Measurements from ENCODE around the gene SF3B2.
"Not testable (repeated sequence)": the region's sequence is repeated elsewhere in the genome, so short reads cannot be mapped to it uniquely, and the experiment has no call there.

Gene SF3B2

GRCh38 chr11:66112601-66113499, 60.7 kb downstream of the SF3B2 start:
- TF ChIP-seq CTCF (IDR thresholded peaks at IDR 0.05; ENCODE audit: low read depth, low read length) (no peak), EZH2phosphoT487 (IDR thresholded peaks at IDR 0.05; ENCODE audit: low read depth) (no peak)
- Histone ChIP-seq H3K27ac (ENCODE audit: low read length) (peak overlapping the region; percentile 89), H3K4me1 (ENCODE audit: low read length) (peaks cover 61% of the 10 kb centered on the region), H3K4me2 (ENCODE audit: low read length) (peak overlapping the region; percentile 81), H3K79me2 (ENCODE audit: low read length) (no peaks in the 10 kb centered on the region), H3K36me3 (replicated peaks; ENCODE audit: low read depth, low read length) (no peaks in the 10 kb centered on the region), H3K9ac (ENCODE audit: low read length) (peak overlapping the region; percentile 41), H2AFZ (ENCODE audit: low read depth, low read length) (no peak overlapping the region), H4K20me1 (ENCODE audit: insufficient read depth, low read length) (no peaks in the 10 kb centered on the region), H3K27me3 (ENCODE audit: low read depth, low read length) (no peaks in the 10 kb centered on the region), H3K9me3 (ENCODE audit: insufficient read depth, low read length) (no peaks in the 10 kb centered on the region), H3K4me3 (ENCODE audit: low read length) (peak overlapping the region; percentile 59)

- Histone ChIP-seq H3K4me1 (ENCODE audit: low read length) (peaks cover 61% of the 10 kb centered on the region), H3K9ac (ENCODE audit: low read length) (peak overlapping the region; percentile 52), H3K27ac (ENCODE audit: low read length) (peak overlapping the region; percentile 89), H3K4me2 (ENCODE audit: low read length) (peak overlapping the region; percentile 81), H3K4me3 (ENCODE audit: low read length) (peak overlapping the region; percentile 65)
- H3K27me3 ChIP-seq (ENCODE audit: low read depth, low read length); H4K20me1 ChIP-seq (ENCODE audit: insufficient read depth, low read length); H3K9me3 ChIP-seq (ENCODE audit: insufficient read depth, low read length); H3K79me2 ChIP-seq (ENCODE audit: low read length); H2AFZ ChIP-seq (ENCODE audit: low read depth, low read length); H3K36me3 ChIP-seq (replicated peaks; ENCODE audit: low read depth, low read length): not testable (repeated sequence)
Observed at GRCh38 chr11:66114957-66115356, 62.8 kb downstream of the SF3B2 start.

GRCh38 chr11:66115638-66116301, 63.6 kb downstream of the SF3B2 start:
- Histone ChIP-seq H2AFZ (ENCODE audit: low read depth, low read length) (peak overlapping the region; percentile 2; the same call in 1 of the 2 replicates), H3K9ac (ENCODE audit: low read length) (peak overlapping the region; percentile 52), H3K27me3 (ENCODE audit: low read depth, low read length) (no peaks in the 10 kb centered on the region), H3K36me3 (replicated peaks; ENCODE audit: low read depth, low read length) (no peaks in the 10 kb centered on the region), H3K4me2 (ENCODE audit: low read length) (peak overlapping the region; percentile 81), H4K20me1 (ENCODE audit: insufficient read depth, low read length) (no peaks in the 10 kb centered on the region), H3K9me3 (ENCODE audit: insufficient read depth, low read length) (no peaks in the 10 kb centered on the region), H3K27ac (ENCODE audit: low read length) (peak overlapping the region; percentile 89), H3K79me2 (ENCODE audit: low read length) (no peaks in the 10 kb centered on the region), H3K4me3 (ENCODE audit: low read length) (peak overlapping the region; percentile 65), H3K4me1 (ENCODE audit: low read length) (peaks cover 61% of the 10 kb centered on the region)
- TF ChIP-seq EZH2phosphoT487 (IDR thresholded peaks at IDR 0.05; ENCODE audit: low read depth) (no peak), CTCF (IDR thresholded peaks at IDR 0.05; ENCODE audit: low read depth, low read length) (no peak)

GRCh38 chr11:66116576-66117361, 64.6 kb downstream of the SF3B2 start:
- Histone ChIP-seq H4K20me1 (ENCODE audit: insufficient read depth, low read length) (no peaks in the 10 kb centered on the region), H3K9me3 (ENCODE audit: insufficient read depth, low read length) (no peaks in the 10 kb centered on the region), H3K27ac (ENCODE audit: low read length) (peak overlapping the region; percentile 89), H3K9ac (ENCODE audit: low read length) (peak overlapping the region; percentile 52), H3K4me2 (ENCODE audit: low read length) (peak overlapping the region; percentile 81), H3K4me3 (ENCODE audit: low read length) (peak overlapping the region; percentile 65), H3K27me3 (ENCODE audit: low read depth, low read length) (no peaks in the 10 kb centered on the region), H3K79me2 (ENCODE audit: low read length) (no peaks in the 10 kb centered on the region), H2AFZ (ENCODE audit: low read depth, low read length) (no peak overlapping the region), H3K36me3 (replicated peaks; ENCODE audit: low read depth, low read length) (no peaks in the 10 kb centered on the region), H3K4me1 (ENCODE audit: low read length) (peaks cover 53% of the 10 kb centered on the region)
- TF ChIP-seq CTCF (IDR thresholded peaks at IDR 0.05; ENCODE audit: low read depth, low read length) (no peak), EZH2phosphoT487 (IDR thresholded peaks at IDR 0.05; ENCODE audit: low read depth) (no peak)
